Left colon (tissue), 2 donors: ENCODE measurements around the gene CHM. TPM values are rescaled to one million over a fixed set of nuclear protein-coding genes. Genes with fewer than 3 reads are reported as not detected.
"Not testable (repeated sequence)": the region's sequence is repeated elsewhere in the genome, so short reads cannot be mapped to it uniquely, and the experiment has no call there.

ENCODE experiments used
- ATAC-seq: fragments of 200-7000 bp; cut with Tn5 transposase; one replicate; pipeline ENCODE4 v1.9.1; 2020; ENCODE audit warnings: mild to moderate bottlenecking, moderate library complexity
- DNase-seq, 2 donors: peaks; one replicate each; pipeline ENCODE4 v3.0.0-alpha.2; 2020
- intact Hi-C, 2 donors: fragments of 100-400 bp; cut with DNase I in 1 of 2; cut with micrococcal nuclease in 1 of 2; formaldehyde crosslinking; loops; one replicate each; pipeline versions ENCODE4 v1.11.2 to v1.14.0; 2022; cut with DNase I, micrococcal nuclease
- total RNA-seq, 2 donors: library from RNA; stranded (reverse); fragmentation: NEBNext Ultra II Directional; extraction: Animal tissue kit (Norgen Biotek cat#: 25700); gene quantifications; one replicate each; pipeline ENCODE4 v1.2.1, GENCODE V29; 2021
- donor health status: DM: no; HTN: no; CAD: no.
- donor health status: DM: yes; HTN: yes; CAD: no.

The CHM gene
- total RNA-seq, 2 donors from 2014 or later, result 16.3 to 16.8 TPM

DNA sequence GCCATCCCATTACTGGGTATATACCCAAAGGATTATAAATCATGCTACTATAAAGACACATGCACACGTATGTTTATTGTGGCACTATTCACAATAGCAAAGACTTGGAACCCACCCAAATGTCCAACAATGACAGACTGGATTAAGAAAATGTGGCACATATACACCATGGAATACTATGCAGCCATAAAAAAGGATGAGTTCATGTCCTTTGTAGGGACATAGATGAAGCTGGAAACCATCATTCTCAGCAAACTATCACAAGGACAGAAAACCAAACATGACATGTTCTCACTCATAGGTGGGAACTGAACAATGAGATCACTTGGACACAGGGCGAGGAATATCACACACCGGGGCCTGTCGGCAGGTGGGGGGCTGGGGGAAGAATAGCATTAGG lies 39.5 kb downstream of the CHM start:
- intact Hi-C loops, DNase-seq, ATAC-seq: not testable (repeated sequence)

DNA sequence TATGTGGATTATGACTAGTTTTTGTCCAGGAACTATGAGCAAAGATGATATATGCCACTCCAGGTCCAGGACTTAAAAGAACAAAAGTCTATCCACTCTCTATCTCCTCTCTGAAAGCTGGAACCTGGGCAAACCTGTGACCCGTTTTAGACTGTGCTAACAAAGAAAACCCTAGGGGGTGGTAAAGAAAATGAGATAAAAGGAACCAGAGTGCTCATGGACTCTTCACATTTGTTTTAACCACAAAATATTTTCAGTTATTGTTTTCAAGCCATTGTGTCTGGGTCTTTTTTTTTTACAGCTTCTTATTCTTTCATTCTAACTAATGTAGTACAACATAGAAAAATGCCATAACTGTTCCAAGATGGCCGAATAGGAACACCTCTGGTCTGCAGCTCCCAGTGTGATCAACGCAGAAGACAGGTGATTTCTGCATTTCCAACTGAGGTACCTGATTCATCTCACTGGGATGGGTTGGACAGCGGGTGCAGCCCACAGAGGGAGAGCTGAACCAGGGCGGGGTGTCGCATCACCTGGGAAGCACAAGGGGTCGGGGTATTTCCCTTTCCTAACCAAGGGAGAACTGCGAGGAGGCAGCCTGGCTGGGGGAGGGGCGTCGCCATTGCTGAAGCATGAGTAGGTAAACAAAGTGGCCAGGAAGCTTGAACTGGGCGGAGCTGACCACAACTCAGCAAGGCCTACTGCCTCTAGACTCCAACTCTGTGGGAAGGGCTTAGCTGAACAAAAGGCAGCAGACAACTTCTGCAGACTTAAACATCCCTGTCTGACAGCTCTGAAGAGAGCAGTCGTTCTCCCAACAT lies 45.1 kb downstream of the CHM start:
- intact Hi-C loops, result no loop called here
- DNase-seq (peak; percentile 37 to 61), ATAC-seq (peak; percentile 59)

DNA sequence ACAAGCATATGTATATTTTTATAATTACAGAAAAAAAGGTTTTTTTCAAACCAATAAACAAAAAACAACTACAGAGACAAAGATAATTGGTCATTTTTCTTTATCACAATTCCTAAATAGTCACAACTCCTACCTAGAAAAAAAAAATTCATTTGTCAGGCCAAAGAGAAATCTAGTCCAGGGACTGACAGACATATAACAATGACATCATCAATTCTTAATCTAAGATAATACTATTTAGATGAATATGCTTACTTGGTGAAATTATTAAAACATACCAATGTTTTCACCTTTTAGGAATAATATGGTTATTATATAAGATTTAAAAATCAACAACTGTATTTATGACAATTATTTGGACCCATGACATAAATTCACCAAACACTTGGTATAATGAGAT lies 48.4 kb downstream of the CHM start:
- ATAC-seq (no peak), DNase-seq (no peak)
- intact Hi-C loops, result no loop called here

DNA sequence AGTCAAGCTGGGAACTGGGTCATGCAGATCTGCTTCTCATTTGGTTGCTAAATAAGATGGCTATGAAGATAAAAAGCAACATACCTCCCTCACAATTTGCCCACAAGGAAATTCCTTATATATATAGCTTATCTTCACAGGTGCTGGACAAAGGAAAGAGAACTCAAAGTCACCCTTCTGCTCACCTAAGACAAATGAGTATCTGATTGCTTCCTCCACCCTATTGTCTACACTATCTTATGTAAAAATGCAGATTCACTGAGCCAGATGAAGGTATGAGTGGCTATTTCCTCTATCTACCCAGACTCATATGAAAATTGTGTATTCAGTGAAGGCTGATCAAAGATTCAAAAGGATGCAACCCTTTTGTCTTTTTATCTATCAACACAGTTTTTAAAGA lies 50.8 kb downstream of the CHM start:
- no peak for ATAC-seq
- intact Hi-C loops, result no loop called here
- no peak for DNase-seq

DNA sequence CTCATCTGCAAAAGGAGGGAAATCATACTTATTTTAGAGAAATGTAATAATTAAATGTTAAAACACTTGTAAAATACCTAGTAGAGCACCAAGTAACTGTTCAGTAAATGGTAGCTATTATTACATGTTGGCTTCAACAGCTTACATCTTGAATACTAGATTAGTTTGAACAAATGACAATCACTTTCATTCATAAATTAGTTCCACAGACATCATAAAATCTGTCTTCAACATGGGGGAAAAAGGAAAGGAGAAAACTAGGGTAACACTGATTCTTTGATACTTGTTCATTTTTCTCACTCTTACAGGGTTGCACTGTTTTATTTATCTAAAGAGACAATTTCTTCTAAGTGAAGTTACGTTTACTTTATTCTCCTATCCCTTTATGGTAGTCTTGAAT lies 51.7 kb downstream of the CHM start:
- no peak for ATAC-seq
- intact Hi-C loops, result no loop called here
- DNase-seq, result no peak

DNA sequence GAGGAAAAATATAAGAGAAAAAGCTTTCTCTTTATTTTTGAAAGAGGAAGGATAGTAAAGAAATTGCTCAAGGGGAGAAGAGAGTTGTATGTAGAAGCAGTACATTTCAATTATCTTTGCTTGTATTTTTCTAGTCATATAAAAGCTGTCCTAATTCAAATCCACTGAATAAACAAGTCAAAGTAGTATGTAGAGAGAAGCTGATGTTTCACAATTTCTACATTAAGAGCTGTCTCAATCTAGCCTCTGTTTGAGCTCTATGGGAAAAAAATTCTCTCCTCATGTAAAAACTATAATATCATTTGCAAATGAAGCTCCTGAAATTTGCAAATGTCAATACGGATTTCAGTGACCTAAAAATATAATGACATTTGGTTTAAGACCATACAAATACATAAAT lies 52.6 kb downstream of the CHM start:
- intact Hi-C loops, result no loop called here
- ATAC-seq, result no peak
- no peak for DNase-seq

DNA sequence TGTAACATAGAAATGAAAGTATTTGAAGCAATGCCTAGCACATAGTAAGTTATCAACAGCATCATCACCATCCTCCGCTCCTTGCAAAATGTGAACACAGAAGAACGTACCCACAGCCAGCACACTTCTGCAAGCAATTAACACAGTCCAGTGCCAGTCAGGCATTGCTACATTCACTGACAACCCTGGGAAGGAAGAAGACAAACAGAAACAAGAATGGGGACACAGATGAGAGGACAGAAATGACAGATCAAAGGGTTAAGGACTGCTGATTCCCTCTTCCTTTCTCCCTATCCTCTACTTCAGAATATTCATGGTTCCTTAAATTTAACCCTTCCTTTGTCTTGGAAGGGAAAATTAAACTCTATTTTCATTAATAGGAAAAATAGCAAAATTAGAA lies 53.1 kb downstream of the CHM start:
- intact Hi-C loops, result no loop called here
- ATAC-seq (no peak), DNase-seq (no peak)

DNA sequence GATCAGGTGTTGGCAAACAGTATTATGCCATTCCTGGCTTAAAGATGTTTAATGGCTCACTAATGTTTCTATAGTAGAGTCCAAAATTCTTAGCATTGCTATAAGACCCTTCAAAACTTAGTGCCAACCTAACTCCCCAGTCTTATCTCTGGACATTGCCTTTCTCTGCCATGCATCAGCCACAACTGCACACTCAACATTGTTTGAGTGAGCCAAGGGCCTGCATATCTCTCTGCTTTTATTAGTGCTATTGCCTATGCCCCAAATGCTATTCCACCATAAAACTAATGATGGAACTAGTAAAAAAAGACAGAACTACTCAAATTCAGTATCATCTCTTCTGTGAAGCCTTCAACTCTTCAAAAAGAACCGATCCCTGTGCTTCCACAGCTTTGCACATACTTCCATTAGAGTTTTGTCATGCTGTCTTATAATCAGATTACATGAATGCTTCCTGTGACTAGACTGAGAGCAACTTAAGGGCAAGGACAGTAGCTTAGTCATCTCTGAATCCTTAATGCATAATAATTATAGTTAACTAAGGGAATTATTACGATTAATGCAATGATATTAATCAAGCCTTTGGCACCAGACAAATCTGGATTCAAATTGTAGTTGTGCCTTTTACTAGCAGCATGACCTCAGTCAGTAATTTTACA lies 53.7 kb downstream of the CHM start:
- DNase-seq (no peak), ATAC-seq (no peak)
- intact Hi-C loops, result no loop called here

DNA sequence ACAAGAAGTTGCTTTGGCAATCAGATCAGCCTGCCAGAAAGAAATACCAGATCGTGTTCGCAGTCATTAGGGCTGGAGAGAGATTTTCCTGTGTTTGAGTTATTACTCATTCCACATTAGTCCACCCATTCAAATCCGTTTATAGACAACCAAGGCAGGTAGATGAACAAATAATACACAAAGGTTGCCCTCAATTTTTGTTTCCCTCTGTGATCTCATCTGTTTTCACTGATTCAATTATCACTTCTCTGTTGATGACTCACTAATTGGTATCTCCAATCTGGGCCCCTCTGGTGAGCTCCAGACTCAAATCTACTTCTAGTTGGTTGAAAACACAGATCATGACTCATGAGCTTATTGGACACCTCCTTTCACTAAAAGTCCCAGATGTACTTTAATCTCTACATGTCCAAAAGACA lies 54.5 kb downstream of the CHM start:
- ATAC-seq (no peak), DNase-seq (no peak)
- intact Hi-C loops, result no loop called here

DNA sequence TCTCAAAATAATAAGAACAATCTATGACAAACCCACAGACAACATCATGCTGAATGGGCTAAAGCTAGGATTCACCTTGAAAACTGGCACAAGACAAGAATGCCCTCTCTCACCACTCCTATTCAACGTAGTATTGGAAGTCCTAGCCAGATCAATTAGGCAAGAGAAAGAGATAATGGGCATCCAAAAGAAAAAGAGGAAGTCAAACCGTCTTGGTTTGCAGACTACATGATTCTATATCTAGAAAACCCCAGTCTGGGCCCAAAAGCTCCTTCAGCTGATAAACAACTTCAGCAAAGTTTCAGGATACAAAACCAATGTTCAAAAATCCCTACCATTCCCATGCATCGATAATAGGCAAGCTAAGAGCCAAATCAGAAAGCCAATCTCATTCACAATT lies 59.0 kb downstream of the CHM start:
- intact Hi-C loops, result no loop called here
- ATAC-seq (no peak), DNase-seq (no peak)

DNA sequence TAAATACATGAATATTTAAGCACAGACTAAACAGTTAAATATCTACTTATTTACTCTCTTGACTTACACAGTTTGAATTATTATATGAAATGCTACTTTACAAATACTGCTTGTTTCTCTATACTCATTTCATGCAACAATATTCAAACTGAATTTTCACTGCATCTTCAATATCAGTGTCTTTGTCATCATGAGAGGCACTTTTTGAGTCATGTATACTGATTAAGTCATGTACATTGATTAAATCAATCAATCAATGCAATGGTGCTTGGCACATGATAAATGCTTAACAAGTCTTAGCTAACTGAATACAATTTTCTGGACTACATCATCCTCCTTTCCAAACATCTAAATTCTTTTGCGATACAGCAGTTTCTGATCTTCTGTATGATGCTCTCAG lies 67.1 kb downstream of the CHM start:
- DNase-seq (no peak), ATAC-seq (no peak)
- intact Hi-C loops, result no loop called here

DNA sequence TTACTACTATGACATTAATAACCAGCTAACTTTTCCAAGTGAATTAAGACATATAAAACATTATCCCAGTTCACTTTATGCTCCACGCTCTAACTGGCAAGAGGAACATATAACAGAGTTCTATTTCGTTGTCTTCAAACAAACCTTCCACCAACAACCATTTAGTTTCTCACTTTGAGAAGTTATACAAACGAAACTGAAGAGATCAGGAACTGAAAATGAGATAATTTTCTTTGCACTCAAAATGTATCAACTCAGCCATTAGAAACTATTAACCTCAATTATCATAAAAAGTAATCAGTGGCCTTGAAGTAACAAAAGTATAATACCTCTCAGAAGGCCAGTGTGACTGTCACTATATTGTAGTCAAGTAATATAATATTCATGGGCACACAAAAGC lies 70.1 kb downstream of the CHM start:
- intact Hi-C loops, result no loop called here
- no peak for DNase-seq
- no peak for ATAC-seq

DNA sequence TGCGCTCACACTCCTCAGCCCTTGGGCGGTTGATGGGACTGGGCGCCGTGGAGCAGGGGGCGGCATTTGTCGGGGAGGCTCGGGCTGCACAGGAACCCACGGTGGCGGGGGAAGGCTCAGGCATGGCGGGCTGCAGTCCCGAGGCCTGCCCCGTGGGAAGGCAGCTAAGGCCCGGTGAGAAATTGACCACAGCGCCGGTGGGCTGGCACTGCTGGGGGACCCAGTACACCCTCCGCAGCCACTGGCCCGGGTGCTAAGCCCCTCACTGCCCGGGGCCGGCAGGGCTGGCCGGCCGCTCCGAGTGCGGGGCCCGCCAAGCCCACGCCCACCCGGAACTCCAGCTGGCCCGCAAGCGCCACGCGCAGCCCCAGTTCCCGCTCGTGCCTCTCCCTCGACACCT lies 75.0 kb downstream of the CHM start:
- intact Hi-C loops, DNase-seq, ATAC-seq: not testable (repeated sequence)

DNA sequence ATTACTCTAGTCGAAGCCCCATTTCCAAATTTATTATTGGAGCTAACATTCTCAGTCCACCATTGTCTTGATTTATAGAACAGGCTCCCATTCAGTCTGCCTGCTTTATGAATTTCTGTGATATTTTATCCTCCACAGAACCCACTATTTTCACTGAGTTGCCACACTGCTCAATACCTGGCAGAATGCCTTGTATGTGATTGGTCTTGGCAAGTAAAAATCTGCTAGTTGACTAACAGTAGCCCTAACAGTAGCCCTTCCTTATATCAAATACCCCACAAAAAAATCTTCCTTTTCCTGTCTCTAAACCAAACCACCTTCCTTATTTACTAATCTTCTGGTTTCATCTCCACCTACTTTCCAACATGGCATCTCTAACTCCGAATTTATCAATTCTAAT lies 82.6 kb downstream of the CHM start:
- ATAC-seq, result no peak
- no peak for DNase-seq
- intact Hi-C loops, result no loop called here

DNA sequence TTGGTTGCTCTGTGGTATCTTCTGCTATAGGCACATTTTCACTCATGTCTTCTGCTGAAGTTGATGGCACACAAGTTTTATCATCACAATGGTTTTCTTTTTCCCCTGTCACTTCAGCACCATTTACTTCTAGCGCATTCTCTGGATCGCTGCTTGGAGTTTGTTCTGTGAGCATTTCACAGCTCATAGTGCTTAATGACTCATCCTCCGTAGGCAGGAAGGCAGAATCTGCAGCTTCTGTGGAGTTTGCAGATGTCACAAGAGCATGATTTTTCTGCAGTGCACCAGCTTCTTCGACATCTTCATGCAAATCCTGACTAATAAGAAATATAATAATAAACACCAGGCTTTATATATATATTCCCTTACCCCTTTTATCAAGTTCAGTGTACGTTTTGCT lies 83.6 kb downstream of the CHM start:
- DNase-seq (no peak), ATAC-seq (no peak)
- intact Hi-C loops, result no loop called here

DNA sequence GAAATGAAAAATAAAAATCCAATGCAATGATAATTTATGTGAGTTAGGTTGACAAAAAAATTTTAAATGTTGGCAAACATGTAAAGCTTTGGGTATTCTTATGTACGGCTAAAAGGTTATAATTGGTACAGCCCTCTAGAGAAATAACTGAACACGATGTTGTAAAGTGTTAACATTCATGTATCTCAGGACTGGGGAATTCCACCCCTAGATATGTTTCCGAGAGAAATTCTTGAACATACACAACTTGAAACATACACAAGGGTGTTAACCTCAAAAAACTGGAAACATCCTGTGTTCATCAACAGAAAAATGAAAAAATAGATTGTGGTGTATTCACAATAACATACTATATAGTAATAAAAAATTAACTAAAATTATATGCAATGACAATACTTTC lies 91.8 kb downstream of the CHM start:
- intact Hi-C loops, result no loop called here
- DNase-seq, result no peak
- no peak for ATAC-seq

DNA sequence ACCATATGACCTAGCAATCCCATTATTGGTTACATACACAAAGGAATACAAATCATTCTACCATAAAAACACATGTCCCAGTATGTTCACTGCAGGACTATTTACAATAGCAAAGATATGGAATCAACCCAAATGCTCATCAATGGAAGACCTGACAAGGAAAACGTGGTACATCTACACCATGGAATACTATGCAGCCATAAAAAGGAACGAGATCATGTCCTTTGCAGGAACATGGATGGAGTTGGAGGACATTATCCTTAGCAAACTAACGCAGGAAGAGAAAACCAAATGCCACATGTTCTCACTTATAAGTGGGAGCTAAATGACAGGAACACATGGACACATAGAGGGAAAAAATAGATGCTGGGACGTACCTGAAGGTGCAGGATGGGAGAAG lies 102.6 kb downstream of the CHM start:
- ATAC-seq, intact Hi-C loops, DNase-seq: not testable (repeated sequence)

DNA sequence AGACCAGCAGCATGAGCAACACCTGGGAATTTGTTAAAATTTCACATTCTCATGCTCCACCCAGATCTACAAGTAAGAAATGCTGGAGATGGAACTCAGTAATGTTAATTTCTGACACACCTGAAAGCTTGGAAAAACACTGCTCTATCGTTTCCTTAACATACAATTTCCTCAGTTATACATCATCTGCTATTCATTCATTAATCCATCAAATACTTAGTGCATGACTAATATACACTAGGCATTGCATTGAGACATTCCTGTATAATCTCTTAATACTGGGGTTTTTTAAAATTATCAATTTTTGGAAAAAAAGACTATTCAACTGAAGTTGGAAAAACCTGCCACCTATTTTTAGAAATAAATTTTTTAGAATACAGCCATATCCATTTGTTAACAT lies 106.1 kb downstream of the CHM start:
- intact Hi-C loops, result no loop called here
- no peak for ATAC-seq

DNA sequence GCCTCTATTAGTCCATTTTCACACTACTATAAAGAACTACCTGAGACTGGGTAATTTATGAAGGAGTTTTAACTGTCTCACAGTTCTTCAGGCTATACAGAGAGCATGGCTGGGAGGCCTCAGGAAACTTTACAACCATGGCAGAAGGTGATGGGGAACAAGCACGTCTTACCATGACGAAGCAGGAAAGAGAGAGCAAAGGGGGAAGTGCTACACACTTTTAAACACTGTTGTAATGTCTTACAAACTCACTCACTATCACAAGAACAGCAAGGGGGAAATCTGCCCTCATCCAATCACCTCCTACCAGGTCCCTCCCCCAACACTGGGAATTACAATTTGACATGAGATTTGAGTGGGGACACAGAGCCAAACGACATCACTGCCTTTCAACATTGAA lies 107.4 kb downstream of the CHM start:
- ATAC-seq, intact Hi-C loops, DNase-seq: not testable (repeated sequence)

More for the DNA sequence above, 106.1 kb downstream of the CHM start:
- DNase-seq, result no peak

DNA sequence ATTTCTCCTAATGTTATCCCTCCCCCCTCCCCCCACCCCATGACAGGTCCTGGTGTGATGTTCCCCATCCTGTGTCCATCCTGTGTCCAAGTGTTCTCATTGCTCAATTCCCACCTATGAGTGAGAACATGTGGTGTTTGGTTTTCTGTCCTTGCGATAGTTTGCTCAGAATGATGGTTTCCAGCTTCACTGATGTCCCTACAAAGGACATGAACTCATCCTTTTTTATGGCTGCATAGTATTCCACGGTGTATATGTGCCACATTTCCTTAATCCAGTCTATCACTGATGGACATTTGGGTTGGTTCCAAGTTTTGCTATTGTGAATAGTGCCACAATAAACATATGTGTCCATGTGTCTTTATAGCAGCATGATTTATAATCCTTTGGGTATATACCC lies 113.0 kb downstream of the CHM start:
- intact Hi-C loops, ATAC-seq, DNase-seq: not testable (repeated sequence)

DNA sequence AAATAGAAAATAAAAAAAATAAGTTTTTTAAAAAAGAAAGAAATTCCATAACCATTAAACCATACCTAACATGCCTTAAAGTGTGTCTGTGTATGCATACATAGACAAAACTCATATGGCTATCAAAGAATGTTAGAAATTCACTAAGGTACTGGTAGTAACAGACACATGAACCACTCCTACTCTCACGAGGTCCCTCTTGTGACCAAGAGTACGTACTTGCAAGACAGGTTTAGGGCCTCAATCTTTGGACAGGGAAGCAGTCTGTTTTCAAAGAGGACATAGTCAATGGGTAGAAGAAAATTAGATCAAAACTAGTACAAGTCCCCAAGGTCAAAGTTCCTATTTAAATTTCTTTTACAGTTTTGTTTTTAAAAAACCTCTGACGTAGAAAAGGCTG lies 117.3 kb downstream of the CHM start:
- intact Hi-C loops, result no loop called here
- DNase-seq (no peak), ATAC-seq (peak; percentile 72)
